KOPT-K1 (cell line): ENCODE data around the gene USP10.

Experiments used
- H3K27ac ChIP-seq: fragments of 200-600 bp; sonication (generic); 2 replicates; pipeline ENCODE4 v1.5.1; 2016; ENCODE audit warnings: antibody characterized with exemption, mild to moderate bottlenecking, low read depth, low read length; ENCODE audit not compliant: poor library complexity, severe bottlenecking
- H3K36me3 ChIP-seq: fragments of 200-600 bp; sonication (generic); 2 replicates; pipeline ENCODE4 v1.5.1; 2017; ENCODE audit warnings: antibody characterized with exemption, mild to moderate bottlenecking, low read length, moderate library complexity; ENCODE audit not compliant: insufficient read depth
- H3K9me3 ChIP-seq: fragments of 200-600 bp; sonication (generic); 2 replicates; pipeline ENCODE4 v1.5.1; 2017; ENCODE audit warnings: antibody characterized with exemption, low read length, mild to moderate bottlenecking; ENCODE audit not compliant: insufficient read depth, poor library complexity, severe bottlenecking

Gene USP10

DNA sequence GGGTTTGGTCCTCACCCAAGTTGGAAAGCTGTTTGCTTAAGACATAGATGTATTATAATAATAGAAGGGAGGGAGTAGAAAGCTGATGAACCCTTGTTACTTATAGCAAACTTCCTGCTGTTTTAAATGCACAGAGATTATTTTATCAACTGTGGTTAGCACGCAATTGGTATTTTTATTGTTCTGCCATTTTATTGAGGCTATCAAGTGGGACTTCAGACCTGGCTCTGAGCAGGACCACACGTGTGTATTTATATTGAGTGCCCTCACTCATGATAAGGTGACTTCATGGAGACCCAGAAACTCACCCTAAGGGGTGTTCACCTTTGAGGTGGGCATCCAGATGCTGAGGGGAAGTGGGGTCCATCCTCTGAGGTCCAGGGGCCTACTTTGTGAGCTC lies 34.4 kb upstream of the USP10 start:
- Histone ChIP-seq H3K9me3 (no peaks in the 10 kb centered on the region), H3K27ac (no peak overlapping the region), H3K36me3 (peaks cover 11% of the 10 kb centered on the region; the same call in 1 of the 2 replicates)

DNA sequence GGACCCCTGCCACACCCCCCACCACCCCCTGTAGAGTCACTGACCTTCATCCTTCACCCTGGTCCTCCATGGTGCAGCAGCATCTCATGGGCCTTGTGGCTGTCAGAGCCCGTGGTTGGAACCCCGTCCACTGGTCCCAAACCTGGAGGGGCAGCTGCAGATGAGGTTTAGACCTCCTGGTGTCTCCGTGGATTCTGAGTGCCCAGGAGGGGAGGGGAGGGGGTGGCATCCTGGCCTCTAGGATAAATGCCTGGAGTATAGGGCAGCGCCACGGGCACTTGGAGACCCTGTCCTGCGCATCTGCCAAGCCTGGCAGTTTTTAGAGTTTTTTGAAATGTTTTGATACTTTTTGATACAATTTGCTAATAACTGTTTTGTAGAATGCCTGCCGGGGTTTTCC lies 34.0 kb upstream of the USP10 start:
- peaks cover 11% of the 10 kb centered on the region; the same call in 1 of the 2 replicates for H3K36me3 ChIP-seq
- H3K9me3 ChIP-seq = no peaks in the 10 kb centered on the region

GRCh38 chr16:84667600-84668309 lies 32.0 kb upstream of the USP10 start:
- Histone ChIP-seq H3K9me3 (no peaks in the 10 kb centered on the region), H3K36me3 (no peaks in the 10 kb centered on the region; the same call in 1 of the 2 replicates), H3K27ac (no peak overlapping the region)

More for the DNA sequence above, 34.0 kb upstream of the USP10 start:
- H3K27ac ChIP-seq = no peak overlapping the region

- Histone ChIP-seq H3K27ac (no peak overlapping the region), H3K9me3 (no peaks in the 10 kb centered on the region), H3K36me3 (no peaks in the 10 kb centered on the region)
Measured at GRCh38 chr16:84670063-84670462, 29.7 kb upstream of the USP10 start.

DNA sequence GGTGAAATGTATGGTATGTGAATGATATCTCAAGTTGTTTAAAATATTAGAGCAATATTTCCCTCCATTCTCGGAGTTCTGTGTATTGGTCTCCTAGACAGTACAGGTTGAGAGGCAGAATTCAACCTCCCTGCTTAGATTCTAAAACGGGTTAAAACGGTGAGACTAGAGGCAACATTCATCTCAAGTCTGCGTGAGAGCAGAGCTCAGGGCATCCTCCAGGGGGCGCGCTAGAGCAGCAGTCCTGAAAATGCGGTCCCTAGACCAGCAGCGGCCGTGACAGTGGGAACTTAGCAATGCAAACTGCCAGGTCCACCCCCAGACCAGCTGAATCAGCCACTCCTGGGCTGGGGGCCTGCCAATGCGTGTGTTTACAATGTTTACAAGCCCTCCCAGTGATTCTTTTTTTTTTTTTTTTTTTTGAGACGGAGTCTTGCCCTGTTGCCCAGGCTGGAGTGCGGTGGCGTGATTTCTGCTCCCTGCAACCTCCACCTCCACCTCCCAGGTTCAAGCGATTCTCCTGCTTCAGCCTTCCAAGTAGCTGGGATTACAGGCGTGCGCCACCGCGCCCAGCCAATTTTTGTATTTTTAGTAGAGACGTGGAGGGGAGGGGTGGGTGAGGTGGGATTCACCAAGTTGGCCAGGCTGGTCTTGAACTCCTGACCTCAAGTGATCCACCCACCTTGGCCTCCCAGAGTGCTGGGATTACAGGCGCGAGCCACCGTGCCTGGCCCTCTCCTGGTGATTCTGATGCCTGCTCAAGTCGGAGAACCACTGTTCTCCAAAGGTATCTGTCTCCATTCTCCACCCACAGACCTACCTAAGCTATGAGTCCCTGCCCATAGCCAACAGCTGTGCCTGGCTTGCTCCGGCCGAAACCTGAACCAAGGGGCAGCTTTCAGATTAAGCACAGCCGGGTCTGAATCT lies 27.3 kb upstream of the USP10 start:
- no peak overlapping the region for H3K27ac ChIP-seq

GRCh38 chr16:84673203-84673535 lies 26.6 kb upstream of the USP10 start:
- Histone ChIP-seq H3K36me3 (no peaks in the 10 kb centered on the region), H3K9me3 (no peaks in the 10 kb centered on the region), H3K27ac (no peak overlapping the region)

More for the DNA sequence above, 27.3 kb upstream of the USP10 start:
- Histone ChIP-seq H3K9me3 (no peaks in the 10 kb centered on the region), H3K36me3 (no peaks in the 10 kb centered on the region)

DNA sequence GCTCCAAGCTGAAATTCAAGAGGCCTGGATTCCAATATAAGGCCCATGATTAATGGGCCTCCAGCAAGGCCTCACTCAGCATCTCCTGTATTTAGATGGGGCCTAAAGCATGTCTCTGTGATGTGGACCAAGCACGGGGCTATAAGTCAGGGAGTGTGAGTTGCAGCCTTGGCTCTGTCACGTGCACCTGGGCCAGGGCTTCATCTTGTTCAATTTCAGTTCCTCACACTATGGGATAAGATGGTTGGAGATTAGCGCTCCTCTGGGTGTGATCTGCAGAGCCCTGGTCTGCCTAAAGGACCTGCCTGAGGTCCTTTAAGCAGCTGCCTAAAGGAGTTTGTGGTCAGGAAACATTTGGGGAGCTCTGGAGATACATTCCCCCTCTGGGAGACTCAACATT lies 26.2 kb upstream of the USP10 start:
- Histone ChIP-seq H3K27ac (no peak overlapping the region), H3K9me3 (no peaks in the 10 kb centered on the region), H3K36me3 (no peaks in the 10 kb centered on the region)

- Histone ChIP-seq H3K9me3 (no peaks in the 10 kb centered on the region), H3K36me3 (no peaks in the 10 kb centered on the region)
Measured at GRCh38 chr16:84675423-84675822, 24.4 kb upstream of the USP10 start.

GRCh38 chr16:84675884-84676283 lies 23.9 kb upstream of the USP10 start:
- Histone ChIP-seq H3K36me3 (no peaks in the 10 kb centered on the region), H3K9me3 (no peaks in the 10 kb centered on the region), H3K27ac (no peak overlapping the region)

More at GRCh38 chr16:84675423-84675822, 24.4 kb upstream of the USP10 start:
- H3K27ac ChIP-seq = no peak overlapping the region

- Histone ChIP-seq H3K36me3 (no peaks in the 10 kb centered on the region), H3K27ac (no peak overlapping the region), H3K9me3 (no peaks in the 10 kb centered on the region)
Measured at GRCh38 chr16:84677017-84677803, 22.6 kb upstream of the USP10 start.

GRCh38 chr16:84677849-84678248 lies 22.0 kb upstream of the USP10 start:
- Histone ChIP-seq H3K36me3 (no peaks in the 10 kb centered on the region), H3K27ac (no peak overlapping the region), H3K9me3 (no peaks in the 10 kb centered on the region)

DNA sequence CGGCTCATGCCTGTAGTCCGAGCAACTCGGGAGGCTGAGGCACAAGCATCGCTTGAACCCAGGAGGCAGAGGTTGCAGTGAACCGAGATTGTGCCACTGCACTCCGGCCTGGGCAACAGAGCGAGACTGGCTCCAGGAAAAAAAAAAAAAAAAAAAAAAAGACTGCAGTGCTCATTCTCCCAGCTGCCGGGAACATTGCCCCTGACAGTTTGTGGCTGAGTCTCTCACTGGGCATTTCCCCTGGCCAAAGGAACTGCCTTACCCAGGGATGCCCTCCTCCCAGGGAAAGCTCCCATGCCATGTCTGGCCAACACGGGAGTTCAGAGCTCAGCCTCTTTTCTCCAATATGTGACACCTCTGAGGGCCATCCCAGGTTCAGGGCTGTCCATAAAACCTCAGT lies 21.3 kb upstream of the USP10 start:
- Histone ChIP-seq H3K36me3 (no peaks in the 10 kb centered on the region), H3K9me3 (no peaks in the 10 kb centered on the region), H3K27ac (no peak overlapping the region)

DNA sequence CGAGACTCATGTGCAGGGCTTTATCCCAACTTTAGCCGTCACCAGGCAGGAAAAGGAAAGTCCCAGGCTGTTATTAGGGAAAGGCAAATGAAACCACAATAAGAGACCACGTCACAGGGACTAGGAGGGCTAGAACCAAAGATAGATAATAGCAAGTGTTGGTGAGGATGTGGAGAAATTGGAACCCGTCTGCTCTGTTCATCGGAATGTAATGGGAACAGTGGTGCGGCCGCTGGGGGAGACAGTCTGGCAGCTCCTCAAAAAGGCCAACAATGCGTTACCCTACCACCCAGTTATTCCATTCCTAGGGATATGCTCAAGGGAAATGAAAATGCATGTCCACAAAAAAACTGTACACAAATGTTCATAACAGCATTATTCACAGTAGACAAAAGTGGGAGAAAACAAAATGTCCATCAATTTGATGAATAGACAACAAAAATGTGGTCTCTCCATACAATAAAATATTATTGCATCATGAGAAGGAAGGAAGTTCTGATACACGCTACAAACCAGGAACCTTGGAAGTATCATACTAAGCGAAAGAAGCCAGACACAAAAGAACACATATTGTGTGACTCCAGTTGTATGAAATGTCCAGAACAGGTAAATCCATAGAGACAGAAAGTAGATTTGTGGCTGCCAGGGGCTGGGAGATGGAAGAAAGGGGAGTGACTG lies 19.5 kb upstream of the USP10 start:
- no peaks in the 10 kb centered on the region for H3K36me3 ChIP-seq
- no peaks in the 10 kb centered on the region for H3K9me3 ChIP-seq
- H3K27ac ChIP-seq = no peak overlapping the region

- Histone ChIP-seq H3K36me3 (no peaks in the 10 kb centered on the region), H3K27ac (no peak overlapping the region), H3K9me3 (no peaks in the 10 kb centered on the region)
Measured at GRCh38 chr16:84680843-84681629, 18.8 kb upstream of the USP10 start.
